ENCODE data around the gene ACSL3.

ACSL3 gene

DNA sequence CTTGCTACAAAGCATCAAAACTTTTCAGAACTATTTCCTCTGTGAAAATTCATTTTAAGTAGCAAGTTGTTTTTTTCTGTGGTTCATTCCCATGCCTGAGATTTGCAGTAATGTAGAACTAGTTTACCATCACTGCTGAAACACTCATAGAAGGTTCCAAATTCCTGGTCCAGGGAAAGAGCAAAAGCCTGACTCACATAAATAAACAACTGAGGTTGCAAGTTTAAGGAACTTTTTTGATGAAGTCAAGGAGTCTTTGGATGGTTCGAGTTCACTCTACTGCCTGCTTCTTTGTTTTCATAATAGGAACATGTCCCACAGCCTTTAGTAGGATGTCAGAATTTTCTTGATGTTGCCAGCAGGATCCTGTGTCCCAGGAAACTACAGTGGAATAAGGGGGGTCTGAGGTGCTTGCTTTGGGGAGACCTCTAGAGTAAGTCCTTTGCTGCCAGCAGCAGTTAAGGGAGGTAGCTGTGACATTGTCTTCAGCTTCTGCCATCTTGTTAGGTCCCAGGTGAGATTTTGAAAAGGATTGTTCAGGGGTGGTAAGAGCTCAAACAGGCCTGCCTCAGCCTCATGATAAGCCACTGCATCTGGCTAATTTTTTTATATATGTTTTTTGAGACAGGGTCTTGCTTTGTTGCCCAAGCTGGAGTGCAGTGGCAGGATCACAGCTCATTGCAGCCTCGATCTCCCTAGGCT, 43.9 kb downstream of the ACSL3 start:
- Histone ChIP-seq H4K20me1 (ENCODE audit: insufficient read depth, low read length) (peaks cover 10% of the 10 kb centered on the region; the same call in 1 of the 2 replicates), H3K36me3 (replicated peaks; ENCODE audit: insufficient read depth, low read length) (no peaks in the 10 kb centered on the region), H3K27me3 (replicated peaks; ENCODE audit: insufficient read depth, low read length) (no peaks in the 10 kb centered on the region), H3K9me3 (replicated peaks; ENCODE audit: insufficient read depth, low read length) (no peaks in the 10 kb centered on the region), H3K27ac (ENCODE audit: low read length) (no peak overlapping the region), H3K4me1 (ENCODE audit: low read length) (no peaks in the 10 kb centered on the region), H3K4me2 (ENCODE audit: low read depth, low read length) (no peak overlapping the region), H3K9ac (ENCODE audit: low read length) (no peak overlapping the region), H3K9me2 (replicated peaks; ENCODE audit: insufficient read depth, low read length) (no peaks in the 10 kb centered on the region), H3F3A (ENCODE audit: insufficient read depth, low read length) (no peaks in the 10 kb centered on the region), H2AFZ (ENCODE audit: low read length) (no peak overlapping the region), H3K79me2 (ENCODE audit: low read length) (peaks cover 47% of the 10 kb centered on the region), H3K4me3 (ENCODE audit: low read length) (no peak overlapping the region)
- TF ChIP-seq, protein P1, sequence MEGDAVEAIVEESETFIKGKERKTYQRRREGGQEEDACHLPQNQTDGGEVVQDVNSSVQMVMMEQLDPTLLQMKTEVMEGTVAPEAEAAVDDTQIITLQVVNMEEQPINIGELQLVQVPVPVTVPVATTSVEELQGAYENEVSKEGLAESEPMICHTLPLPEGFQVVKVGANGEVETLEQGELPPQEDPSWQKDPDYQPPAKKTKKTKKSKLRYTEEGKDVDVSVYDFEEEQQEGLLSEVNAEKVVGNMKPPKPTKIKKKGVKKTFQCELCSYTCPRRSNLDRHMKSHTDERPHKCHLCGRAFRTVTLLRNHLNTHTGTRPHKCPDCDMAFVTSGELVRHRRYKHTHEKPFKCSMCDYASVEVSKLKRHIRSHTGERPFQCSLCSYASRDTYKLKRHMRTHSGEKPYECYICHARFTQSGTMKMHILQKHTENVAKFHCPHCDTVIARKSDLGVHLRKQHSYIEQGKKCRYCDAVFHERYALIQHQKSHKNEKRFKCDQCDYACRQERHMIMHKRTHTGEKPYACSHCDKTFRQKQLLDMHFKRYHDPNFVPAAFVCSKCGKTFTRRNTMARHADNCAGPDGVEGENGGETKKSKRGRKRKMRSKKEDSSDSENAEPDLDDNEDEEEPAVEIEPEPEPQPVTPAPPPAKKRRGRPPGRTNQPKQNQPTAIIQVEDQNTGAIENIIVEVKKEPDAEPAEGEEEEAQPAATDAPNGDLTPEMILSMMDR (IDR thresholded peaks at IDR 0.05; ENCODE audit: low read length), result no peak
- TF ChIP-seq EZH2 (optimal IDR thresholded peaks at IDR 0.05; ENCODE audit: low read depth, low read length), result no peak
- no peak for TF ChIP-seq EZH2phosphoT487 (IDR thresholded peaks at IDR 0.05; ENCODE audit: low read length)
- DNase-seq, result no peak

DNA sequence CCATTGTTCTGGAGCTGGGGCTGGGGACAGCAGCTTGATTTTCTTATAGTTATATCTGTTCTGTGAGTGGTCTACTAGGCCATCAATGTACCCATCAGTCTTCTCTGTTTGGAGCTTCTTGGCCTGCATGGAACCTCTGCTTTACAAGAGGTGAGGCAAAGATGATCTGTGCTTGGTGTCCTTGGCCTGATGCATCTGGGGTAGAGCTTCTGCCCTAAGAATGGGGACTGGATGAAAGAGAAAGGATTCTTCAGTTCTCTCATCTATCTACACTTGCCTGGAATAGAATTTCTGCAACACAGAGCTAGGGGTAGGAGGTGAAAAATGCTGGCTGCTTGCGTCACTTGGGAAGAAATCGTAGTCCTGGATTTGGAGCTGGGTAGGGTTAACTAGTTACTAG, 46.2 kb downstream of the ACSL3 start:
- Histone ChIP-seq H3K27ac (ENCODE audit: low read length) (no peak overlapping the region), H3K27me3 (replicated peaks; ENCODE audit: insufficient read depth, low read length) (no peaks in the 10 kb centered on the region), H4K20me1 (ENCODE audit: insufficient read depth, low read length) (peaks cover 14% of the 10 kb centered on the region; the same call in 1 of the 2 replicates), H3K4me1 (ENCODE audit: low read length) (peaks cover 9% of the 10 kb centered on the region), H3K4me3 (ENCODE audit: low read length) (no peak overlapping the region), H3F3A (ENCODE audit: insufficient read depth, low read length) (peaks cover 7% of the 10 kb centered on the region), H2AFZ (ENCODE audit: low read length) (no peak overlapping the region), H3K9me3 (replicated peaks; ENCODE audit: insufficient read depth, low read length) (no peaks in the 10 kb centered on the region), H3K36me3 (replicated peaks; ENCODE audit: insufficient read depth, low read length) (no peaks in the 10 kb centered on the region), H3K79me2 (ENCODE audit: low read length) (peaks cover 47% of the 10 kb centered on the region), H3K9me2 (replicated peaks; ENCODE audit: insufficient read depth, low read length) (no peaks in the 10 kb centered on the region), H3K9ac (ENCODE audit: low read length) (no peak overlapping the region), H3K4me2 (ENCODE audit: low read depth, low read length) (no peak overlapping the region)
- TF ChIP-seq EZH2phosphoT487 (IDR thresholded peaks at IDR 0.05; ENCODE audit: low read length), result no peak
- TF ChIP-seq, protein P1 (IDR thresholded peaks at IDR 0.05; ENCODE audit: low read length), result no peak
- TF ChIP-seq EZH2 (optimal IDR thresholded peaks at IDR 0.05; ENCODE audit: low read depth, low read length), result no peak
- DNase-seq, result no peak

DNA sequence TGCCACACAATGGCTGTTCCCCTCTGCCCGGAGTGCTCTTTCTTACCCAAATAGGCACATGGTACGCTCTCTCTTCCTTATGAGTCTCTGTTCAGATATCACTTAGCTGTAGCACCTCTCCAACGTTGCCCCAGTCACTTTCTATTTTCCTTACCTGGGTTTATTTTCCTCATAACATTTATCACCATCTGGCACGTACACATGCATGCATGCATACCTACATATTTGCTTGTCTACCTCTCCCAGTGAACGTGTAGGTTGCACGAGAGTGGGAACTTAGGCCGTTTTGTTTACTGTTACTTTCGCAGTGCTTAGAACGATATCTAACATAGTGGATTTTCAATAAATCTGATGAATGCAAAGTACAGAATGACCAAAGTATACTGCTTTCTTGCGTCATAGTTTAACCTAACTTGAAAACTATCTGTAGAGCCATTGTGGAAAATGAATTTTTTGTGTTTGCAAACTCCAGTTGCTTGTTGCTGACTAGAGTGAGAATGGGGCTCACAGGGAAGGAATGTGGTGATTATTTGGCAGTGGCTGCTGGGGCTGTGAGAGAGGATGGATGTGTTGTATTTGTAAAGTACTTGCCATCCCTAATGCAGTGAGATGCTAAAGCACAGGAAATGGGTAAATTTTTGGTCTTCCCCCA, 47.1 kb downstream of the ACSL3 start:
- H3K36me3 ChIP-seq (replicated peaks; ENCODE audit: insufficient read depth, low read length), result no peaks in the 10 kb centered on the region

More for the DNA sequence above, 47.1 kb downstream of the ACSL3 start:
- no peaks in the 10 kb centered on the region for H3K9me3 ChIP-seq (replicated peaks; ENCODE audit: insufficient read depth, low read length)
- peaks cover 14% of the 10 kb centered on the region; the same call in 1 of the 2 replicates for H4K20me1 ChIP-seq (ENCODE audit: insufficient read depth, low read length)
- H3F3A ChIP-seq (ENCODE audit: insufficient read depth, low read length), result peaks cover 15% of the 10 kb centered on the region
- TF ChIP-seq, protein P1 (IDR thresholded peaks at IDR 0.05; ENCODE audit: low read length), result no peak
- TF ChIP-seq EZH2phosphoT487 (IDR thresholded peaks at IDR 0.05; ENCODE audit: low read length) (no peak), EZH2 (optimal IDR thresholded peaks at IDR 0.05; ENCODE audit: low read depth, low read length) (no peak)
- peaks cover 17% of the 10 kb centered on the region for H3K4me1 ChIP-seq (ENCODE audit: low read length)
- no peaks in the 10 kb centered on the region for H3K9me2 ChIP-seq (replicated peaks; ENCODE audit: insufficient read depth, low read length)
- no peak overlapping the region for H3K4me3 ChIP-seq (ENCODE audit: low read length)
- H3K4me2 ChIP-seq (ENCODE audit: low read depth, low read length), result no peak overlapping the region
- H3K9ac ChIP-seq (ENCODE audit: low read length), result no peak overlapping the region
- H3K27ac ChIP-seq (ENCODE audit: low read length), result no peak overlapping the region
- H3K27me3 ChIP-seq (replicated peaks; ENCODE audit: insufficient read depth, low read length), result no peaks in the 10 kb centered on the region
- peaks cover 40% of the 10 kb centered on the region for H3K79me2 ChIP-seq (ENCODE audit: low read length)
- DNase-seq, result no peak
- H2AFZ ChIP-seq (ENCODE audit: low read length), result no peak overlapping the region

Data from MM.1S (cell line).